HCT116 (cell line): ENCODE measurements around the gene ATP8B4.

Experiments used
- CBX3 ChIP-seq: IDR thresholded peaks from 2 replicates; pipeline ENCODE4 v1.6.1; 2012; ENCODE audit warnings: low read depth
- CEBPB ChIP-seq: IDR thresholded peaks from 2 replicates; pipeline ENCODE4 v1.6.1; 2012; ENCODE audit warnings: low read depth
- CTCF ChIP-seq, 3 experiments: fragments of 200-600 bp in 1 of 3; sonication (generic) in 1 of 3; IDR thresholded peaks in 2 of 3; conservative IDR thresholded peaks in 1 of 3; 2 replicates each; pipeline ENCODE4 v1.5.1; 2012 to 2017; ENCODE audit warnings: low read depth in 2 of 3, low read length in 2 of 3, antibody characterized with exemption in 1 of 3, borderline replicate concordance in 1 of 3, control low read depth in 1 of 3, mild to moderate bottlenecking in 1 of 3, mixed read lengths in 1 of 3, mixed run types in 1 of 3, moderate library complexity in 1 of 3; ENCODE audit not compliant: insufficient read depth in 1 of 3
- EZH2 ChIP-seq: fragments of 200-600 bp; sonication (generic); IDR thresholded peaks from 2 replicates; pipeline ENCODE4 v1.6.1; 2017; ENCODE audit warnings: antibody characterized with exemption, mixed run types
- EZH2phosphoT487 ChIP-seq: fragments of 200-600 bp; IDR thresholded peaks from 2 replicates; pipeline ENCODE4 v1.6.1; 2018; ENCODE audit warnings: antibody characterized with exemption, borderline replicate concordance
- POLR2A ChIP-seq: IDR thresholded peaks from 2 replicates; pipeline ENCODE4 v1.7.0; 2011; ENCODE audit warnings: borderline replicate concordance; ENCODE audit not compliant: insufficient read depth, insufficient read length; ENCODE audit errors: extremely low read depth
- POLR2AphosphoS5 ChIP-seq: IDR thresholded peaks from 2 replicates; pipeline ENCODE4 v1.6.1; 2011; ENCODE audit warnings: mild to moderate bottlenecking, low read depth, low read length, moderate library complexity
- REST ChIP-seq: IDR thresholded peaks from 2 replicates; pipeline ENCODE4 v1.6.1; 2012; ENCODE audit warnings: low read depth
- SP1 ChIP-seq: IDR thresholded peaks from 2 replicates; pipeline ENCODE4 v1.6.1; 2012; ENCODE audit warnings: low read depth
- YY1 ChIP-seq: IDR thresholded peaks from 2 replicates; pipeline ENCODE4 v1.6.1; 2011; ENCODE audit warnings: low read length, low read depth, moderate library complexity, mild to moderate bottlenecking; ENCODE audit not compliant: insufficient replicate concordance; ENCODE audit errors: extremely low read depth
- ZFX ChIP-seq: fragments of 450-650 bp; IDR thresholded peaks from 2 replicates; pipeline ENCODE4 v1.6.1; 2017
- ZNF274 ChIP-seq: fragments of 200-500 bp; sonication (Bioruptor generic); IDR thresholded peaks from 2 replicates; pipeline ENCODE4 v1.6.1; 2014; ENCODE audit warnings: mild to moderate bottlenecking, low read depth, low read length, inconsistent platforms

- TF ChIP-seq CTCF (IDR thresholded peaks at IDR 0.05 in 2 of 3, conservative IDR thresholded peaks at IDR 0.05 in 1 of 3; ENCODE audit: borderline replicate concordance in 1 of 3, insufficient read depth in 1 of 3, low read depth in 2 of 3, low read length in 2 of 3) (no peak), ZNF274 (no peak), EZH2 (no peak), POLR2A (no peak), CEBPB (no peak), EZH2phosphoT487 (no peak), REST (no peak), SP1 (no peak), ZFX (no peak), POLR2AphosphoS5 (no peak), YY1 (no peak), CBX3 (no peak)
Measured at GRCh38 chr15:50098545-50098944, 20.5 kb downstream of the ATP8B4 start.
